HG02763 (cell line): ENCODE data around the gene FCRL6.

Experiments used
- ATAC-seq: cut with Tn5 transposase; IDR thresholded peaks from one replicate; pipeline ENCODE4 v1.9.1; 2021; ENCODE audit warnings: mild to moderate bottlenecking, moderate library complexity; ENCODE audit not compliant: unreplicated experiment

The FCRL6 gene

GRCh38 chr1:159799446-159799985 lies 2.6 kb upstream of the FCRL6 start:
- no peak for ATAC-seq

GRCh38 chr1:159800177-159800930 lies 1.8 kb upstream of the FCRL6 start:
- no peak for ATAC-seq

- ATAC-seq: no peak
Observed at GRCh38 chr1:159803956-159804689, 2.0 kb downstream of the FCRL6 start.

- no peak for ATAC-seq
Observed at GRCh38 chr1:159804924-159805323, 2.8 kb downstream of the FCRL6 start.

- ATAC-seq: no peak
Observed at GRCh38 chr1:159815926-159816325, 13.8 kb downstream of the FCRL6 start.

- ATAC-seq: no peak
Observed at GRCh38 chr1:159817276-159818041, 15.3 kb downstream of the FCRL6 start.

GRCh38 chr1:159821171-159821867 lies 19.2 kb downstream of the FCRL6 start:
- ATAC-seq: no peak

- no peak for ATAC-seq
Observed at GRCh38 chr1:159823406-159823805, 21.2 kb downstream of the FCRL6 start.

GRCh38 chr1:159825564-159825963 lies 23.4 kb downstream of the FCRL6 start:
- ATAC-seq: no peak

- ATAC-seq: no peak
Observed at GRCh38 chr1:159826441-159827101, 24.4 kb downstream of the FCRL6 start, which contains the start of gene SLAMF8. Gene SLAMF8 (plus strand): TSS chr1:159826873. CDS start chr1:159826899, 26 bp downstream.

- ATAC-seq: no peak
Observed at GRCh38 chr1:159827102-159827490, 24.9 kb downstream of the FCRL6 start.

GRCh38 chr1:159827549-159827948 lies 25.4 kb downstream of the FCRL6 start:
- no peak for ATAC-seq

GRCh38 chr1:159828176-159828575 lies 26.0 kb downstream of the FCRL6 start:
- no peak for ATAC-seq

GRCh38 chr1:159828581-159829272 lies 26.6 kb downstream of the FCRL6 start:
- no peak for ATAC-seq

GRCh38 chr1:159829273-159829634 lies 27.1 kb downstream of the FCRL6 start:
- ATAC-seq: peak; percentile 81

GRCh38 chr1:159829822-159830465 lies 27.8 kb downstream of the FCRL6 start:
- ATAC-seq: no peak

- ATAC-seq: no peak
Observed at GRCh38 chr1:159830722-159831121, 28.6 kb downstream of the FCRL6 start.

- no peak for ATAC-seq
Observed at GRCh38 chr1:159831412-159832141, 29.4 kb downstream of the FCRL6 start.
